OCI-LY7 (cell line): ENCODE data around the gene CXCR4. TPM values are rescaled to one million over a fixed set of nuclear protein-coding genes. Genes with fewer than 3 reads are reported as not detected.
A peak's percentile ranks its signal among the peaks of the same experiment; 100 is the strongest.
"Not testable (repeated sequence)": the region's sequence is repeated elsewhere in the genome, so short reads cannot be mapped to it uniquely, and the experiment has no call there.

Experiments used
- BruUV-seq: library from RNA; stranded (reverse); fragments of 400-500 nt; replicated peaks from 2 replicates; lab custom pipeline; 2021; lab: Mats Ljungman, UMichigan
- CTCF ChIA-PET: fragments of 300-600 bp; sonication (Branson Sonifier 250); formaldehyde crosslinking; loops from one replicate; lab custom pipeline; 2022; ENCODE audit warnings: antibody characterized with exemption; ENCODE audit not compliant: unreplicated experiment; lab: Charles Lee
- POLR2A ChIA-PET: fragments of 300-600 bp; sonication (Branson Sonifier 250); formaldehyde crosslinking; loops from one replicate; lab custom pipeline; 2022; ENCODE audit warnings: antibody characterized with exemption; lab: Charles Lee
- DNase-seq: peaks from one replicate; pipeline ENCODE4 v3.0.0-alpha.2; 2015; ENCODE audit warnings: low spot score
- H2AFZ ChIP-seq: fragments of 200-600 bp; sonication (generic), shearing (Covaris generic); 2 replicates; pipeline ENCODE4 v1.6.1; 2014; ENCODE audit warnings: mild to moderate bottlenecking, antibody characterized with exemption, low read length, moderate library complexity
- H3K27ac ChIP-seq: fragments of 200-600 bp; sonication (generic); 2 replicates; pipeline ENCODE4 v1.5.1; 2014; ENCODE audit warnings: mixed run types, low read depth, mild to moderate bottlenecking, moderate library complexity, low read length, inconsistent platforms; ENCODE audit not compliant: poor library complexity, severe bottlenecking
- H3K36me3 ChIP-seq: fragments of 200-600 bp; sonication (generic); 2 replicates; pipeline ENCODE4 v1.6.1; 2014; ENCODE audit warnings: mild to moderate bottlenecking, antibody characterized with exemption, low read length, moderate library complexity, mixed read lengths; ENCODE audit not compliant: insufficient read depth
- H3K4me1 ChIP-seq: fragments of 200-600 bp; sonication (generic); 2 replicates; pipeline ENCODE4 v1.5.1; 2014; ENCODE audit warnings: mild to moderate bottlenecking, low read length; ENCODE audit not compliant: insufficient read depth, poor library complexity, severe bottlenecking
- H3K4me2 ChIP-seq: fragments of 200-600 bp; sonication (generic); 2 replicates; pipeline ENCODE4 v1.6.1; 2014; ENCODE audit warnings: mild to moderate bottlenecking, low read length
- H3K4me3 ChIP-seq: fragments of 200-600 bp; sonication (generic); 2 replicates; pipeline ENCODE4 v1.5.1; 2014; ENCODE audit warnings: mild to moderate bottlenecking, low read depth, low read length; ENCODE audit not compliant: poor library complexity, severe bottlenecking
- H3K79me2 ChIP-seq: fragments of 200-600 bp; sonication (generic); 2 replicates; pipeline ENCODE4 v1.6.1; 2016; ENCODE audit warnings: low read depth, mild to moderate bottlenecking, low read length, moderate library complexity, mixed read lengths; ENCODE audit not compliant: insufficient read depth
- H3K9me2 ChIP-seq: fragments of 200-600 bp; sonication (generic); 2 replicates; pipeline ENCODE4 v1.6.1; 2016; ENCODE audit warnings: mild to moderate bottlenecking, low read length, mixed read lengths; ENCODE audit not compliant: insufficient read depth
- H3K9me3 ChIP-seq: fragments of 200-600 bp; sonication (generic); 2 replicates; pipeline ENCODE4 v1.6.1; 2014; ENCODE audit warnings: mild to moderate bottlenecking, mixed run types, low read length, mixed read lengths
- H4K20me1 ChIP-seq: fragments of 200-600 bp; sonication (generic); 2 replicates; pipeline ENCODE4 v1.6.1; 2014; ENCODE audit warnings: mild to moderate bottlenecking, antibody characterized with exemption, low read length, moderate library complexity, mixed read lengths; ENCODE audit not compliant: insufficient read depth
- CTCF ChIP-seq: fragments of 200-600 bp; sonication (generic); conservative IDR thresholded peaks from 2 replicates; pipeline ENCODE4 v1.5.1; 2014; ENCODE audit warnings: mild to moderate bottlenecking, antibody characterized with exemption, low read length, moderate library complexity, mixed read lengths
- EZH2phosphoT487 ChIP-seq: fragments of 200-600 bp; sonication (generic); IDR thresholded peaks from 2 replicates; pipeline ENCODE4 v1.6.1; 2018; ENCODE audit warnings: low read depth, borderline replicate concordance, mild to moderate bottlenecking, mixed run types, antibody characterized with exemption, low read length, moderate library complexity, mixed read lengths
- intact Hi-C: fragments of 100-400 bp; cut with micrococcal nuclease; formaldehyde crosslinking; loops from one replicate; pipeline ENCODE4 v1.10.0; 2022; ENCODE audit not compliant: unreplicated experiment
- total RNA-seq, 2 experiments: library from RNA; depleted of rRNA in 1 of 2; stranded (reverse); fragments of >200 nt in 1 of 2; shearing (Covaris generic) in 1 of 2; gene quantifications; 2 replicates each; pipeline ENCODE4 v1.2.3, GENCODE V29; 2014 to 2022

CXCR4 gene
- total RNA-seq, 2 experiments from 2014 or later, result 243 to 432 TPM

- no peak for TF ChIP-seq EZH2phosphoT487
- TF ChIP-seq CTCF, result peak; percentile 54
- Histone ChIP-seq H3K36me3 (peaks cover 10% of the 10 kb centered on the region; the same call in 1 of the 2 replicates), H4K20me1 (no peaks in the 10 kb centered on the region), H3K4me3 (peak overlapping the region; percentile 25), H3K4me1 (peaks cover 50% of the 10 kb centered on the region), H2AFZ (no peak overlapping the region), H3K4me2 (peak overlapping the region; percentile 64), H3K9me3 (peaks cover 39% of the 10 kb centered on the region), H3K27ac (no peak overlapping the region), H3K9me2 (no peaks in the 10 kb centered on the region), H3K79me2 (no peaks in the 10 kb centered on the region)
- intact Hi-C loops, result loop anchor here (1.0 kb wide), 2 partner anchors 161 to 304 kb away; no protein-coding TSS in a partner anchor
- ChIA-PET CTCF (interaction anchor here (1.2 kb wide), 1 partner anchor 78 kb away, joined by 4 read pairs; no protein-coding TSS in a partner anchor), POLR2A (interaction anchor here (0.7 to 1.7 kb wide), 3 partner anchors 19 to 25 kb away, joined by 3 to 8 read pairs (median 5); no protein-coding TSS in a partner anchor)
- BruUV-seq, result no TSS peak
- peak; percentile 84 for DNase-seq
Observed at GRCh38 chr2:136075476-136075875, 42.5 kb downstream of the CXCR4 start.

GRCh38 chr2:136072621-136073020 lies 45.3 kb downstream of the CXCR4 start:
- POLR2A ChIA-PET, result interaction anchor here (0.6 to 2.5 kb wide), 16 partner anchors 11 to 308 kb away, joined by 3 to 7 read pairs (median 3); no protein-coding TSS in a partner anchor
- Histone ChIP-seq H3K9me2 (no peaks in the 10 kb centered on the region), H3K36me3 (peaks cover 10% of the 10 kb centered on the region; the same call in 1 of the 2 replicates), H2AFZ (peak overlapping the region; percentile 34; the same call in 1 of the 2 replicates), H3K4me1 (peaks cover 72% of the 10 kb centered on the region), H4K20me1 (no peaks in the 10 kb centered on the region), H3K4me2 (peak overlapping the region; percentile 39), H3K79me2 (no peaks in the 10 kb centered on the region), H3K9me3 (peaks cover 41% of the 10 kb centered on the region), H3K27ac (peak overlapping the region; percentile 58), H3K4me3 (peak overlapping the region; percentile 12)
- DNase-seq, result peak; percentile 70
- CTCF ChIA-PET, result interaction anchor here (0.6 kb wide), 1 partner anchor 191 kb away, joined by 3 read pairs; no protein-coding TSS in a partner anchor
- BruUV-seq, result no TSS peak
- TF ChIP-seq CTCF (no peak), EZH2phosphoT487 (no peak)
- intact Hi-C loops, result loop anchor here (1.0 to 5.0 kb wide), 2 partner anchors 75 to 156 kb away; no protein-coding TSS in a partner anchor

GRCh38 chr2:136071887-136072286 lies 46.1 kb downstream of the CXCR4 start:
- Histone ChIP-seq H3K9me3 (peaks cover 41% of the 10 kb centered on the region), H3K4me1 (peaks cover 72% of the 10 kb centered on the region), H2AFZ (peak overlapping the region; percentile 34; the same call in 1 of the 2 replicates), H3K27ac (peak overlapping the region; percentile 58), H3K4me2 (peak overlapping the region; percentile 39)
- peak; percentile 30 for DNase-seq
- H3K79me2 ChIP-seq, H3K36me3 ChIP-seq, BruUV-seq, H3K4me3 ChIP-seq, H3K9me2 ChIP-seq, CTCF ChIA-PET, H4K20me1 ChIP-seq: not testable (repeated sequence)
- intact Hi-C loops, result loop anchor here (1.0 to 5.0 kb wide), 2 partner anchors 75 to 156 kb away; no protein-coding TSS in a partner anchor
- POLR2A ChIA-PET, result interaction anchor here (0.7 to 2.5 kb wide), 11 partner anchors 12 to 318 kb away, joined by 3 to 7 read pairs (median 3); no protein-coding TSS in a partner anchor
